AG04449 (cell line): ENCODE data around the gene NOTCH4.
A peak's percentile ranks its signal among the peaks of the same experiment; 100 is the strongest.

Source experiments
- CTCF ChIA-PET: fragments of 350-600 bp; formaldehyde crosslinking; extraction: SDS; loops from one replicate; lab custom pipeline; 2021; ENCODE audit warnings: antibody characterized with exemption; lab: Yijun Ruan, JAX
- POLR2A ChIA-PET: fragments of 400-600, 350-600 bp; formaldehyde crosslinking; extraction: SDS; loops from one replicate; lab custom pipeline; 2020; ENCODE audit warnings: antibody characterized with exemption, inconsistent platforms; lab: Yijun Ruan, JAX
- DNase-seq: peaks from one replicate; pipeline ENCODE4 v3.0.0-alpha.2; 2010; ENCODE audit warnings: low read depth, low spot score
- H3K4me3 ChIP-seq: 2 replicates; pipeline ENCODE4 v1.5.1; 2011; ENCODE audit warnings: low read depth, mild to moderate bottlenecking, control low read depth, low read length
- TF ChIP-seq, protein P1 (sequence below): IDR thresholded peaks from one replicate; pipeline ENCODE4 v1.5.1; 2011; ENCODE audit warnings: mild to moderate bottlenecking, moderate library complexity, low read length, control low read depth, inconsistent platforms; ENCODE audit not compliant: insufficient read depth; ENCODE audit errors: missing control alignments

Gene NOTCH4

DNA sequence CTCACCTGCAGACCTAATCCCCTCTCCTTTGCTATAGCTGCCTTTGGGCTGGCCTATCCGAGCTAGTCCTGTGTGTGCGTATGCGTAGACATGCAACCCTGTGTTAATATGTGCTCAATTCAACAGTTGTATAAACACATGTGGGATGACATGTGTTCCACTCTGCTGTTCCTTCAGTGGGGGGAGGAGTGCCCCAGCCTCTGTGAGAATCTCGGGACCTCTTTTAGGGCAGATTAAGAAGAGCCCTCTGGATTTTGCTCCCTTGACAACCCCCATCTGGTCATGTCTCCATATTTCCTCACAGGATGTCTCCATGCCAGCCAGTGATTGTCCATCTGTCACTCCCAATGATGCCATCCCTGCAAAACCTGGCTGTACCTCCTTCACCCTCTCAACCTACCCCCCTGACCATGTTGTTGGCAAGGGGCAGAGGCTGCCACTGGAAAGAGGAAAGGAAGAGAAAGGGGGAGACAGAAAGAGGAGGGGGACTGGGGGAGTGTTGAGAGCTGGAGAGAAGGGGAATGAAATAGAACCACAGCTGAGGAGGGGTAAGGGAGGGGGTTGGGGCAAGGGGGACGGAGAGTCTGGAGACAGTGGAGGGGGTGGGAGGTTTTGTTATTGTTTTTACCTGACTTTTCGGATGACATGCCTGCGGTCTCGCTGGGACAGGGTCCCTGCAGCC is 72.5 kb downstream of the NOTCH4 start:
- H3K4me3 ChIP-seq = peak overlapping the region; percentile 90
- no peak for DNase-seq
- ChIA-PET CTCF (interaction anchor here (0.6 to 2.9 kb wide), 5 partner anchors 18 to 37 kb away, joined by 3 to 27 read pairs (median 4); partner anchors contain the start of genes ATF6B and FKBPL), POLR2A (interaction anchor here (0.7 to 1.0 kb wide), 3 partner anchors 21 to 1124 kb away, joined by 3 to 4 read pairs (median 3); partner anchors contain the start of genes ATF6B and FKBPL)
- TF ChIP-seq, protein P1, sequence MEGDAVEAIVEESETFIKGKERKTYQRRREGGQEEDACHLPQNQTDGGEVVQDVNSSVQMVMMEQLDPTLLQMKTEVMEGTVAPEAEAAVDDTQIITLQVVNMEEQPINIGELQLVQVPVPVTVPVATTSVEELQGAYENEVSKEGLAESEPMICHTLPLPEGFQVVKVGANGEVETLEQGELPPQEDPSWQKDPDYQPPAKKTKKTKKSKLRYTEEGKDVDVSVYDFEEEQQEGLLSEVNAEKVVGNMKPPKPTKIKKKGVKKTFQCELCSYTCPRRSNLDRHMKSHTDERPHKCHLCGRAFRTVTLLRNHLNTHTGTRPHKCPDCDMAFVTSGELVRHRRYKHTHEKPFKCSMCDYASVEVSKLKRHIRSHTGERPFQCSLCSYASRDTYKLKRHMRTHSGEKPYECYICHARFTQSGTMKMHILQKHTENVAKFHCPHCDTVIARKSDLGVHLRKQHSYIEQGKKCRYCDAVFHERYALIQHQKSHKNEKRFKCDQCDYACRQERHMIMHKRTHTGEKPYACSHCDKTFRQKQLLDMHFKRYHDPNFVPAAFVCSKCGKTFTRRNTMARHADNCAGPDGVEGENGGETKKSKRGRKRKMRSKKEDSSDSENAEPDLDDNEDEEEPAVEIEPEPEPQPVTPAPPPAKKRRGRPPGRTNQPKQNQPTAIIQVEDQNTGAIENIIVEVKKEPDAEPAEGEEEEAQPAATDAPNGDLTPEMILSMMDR = no peak

DNA sequence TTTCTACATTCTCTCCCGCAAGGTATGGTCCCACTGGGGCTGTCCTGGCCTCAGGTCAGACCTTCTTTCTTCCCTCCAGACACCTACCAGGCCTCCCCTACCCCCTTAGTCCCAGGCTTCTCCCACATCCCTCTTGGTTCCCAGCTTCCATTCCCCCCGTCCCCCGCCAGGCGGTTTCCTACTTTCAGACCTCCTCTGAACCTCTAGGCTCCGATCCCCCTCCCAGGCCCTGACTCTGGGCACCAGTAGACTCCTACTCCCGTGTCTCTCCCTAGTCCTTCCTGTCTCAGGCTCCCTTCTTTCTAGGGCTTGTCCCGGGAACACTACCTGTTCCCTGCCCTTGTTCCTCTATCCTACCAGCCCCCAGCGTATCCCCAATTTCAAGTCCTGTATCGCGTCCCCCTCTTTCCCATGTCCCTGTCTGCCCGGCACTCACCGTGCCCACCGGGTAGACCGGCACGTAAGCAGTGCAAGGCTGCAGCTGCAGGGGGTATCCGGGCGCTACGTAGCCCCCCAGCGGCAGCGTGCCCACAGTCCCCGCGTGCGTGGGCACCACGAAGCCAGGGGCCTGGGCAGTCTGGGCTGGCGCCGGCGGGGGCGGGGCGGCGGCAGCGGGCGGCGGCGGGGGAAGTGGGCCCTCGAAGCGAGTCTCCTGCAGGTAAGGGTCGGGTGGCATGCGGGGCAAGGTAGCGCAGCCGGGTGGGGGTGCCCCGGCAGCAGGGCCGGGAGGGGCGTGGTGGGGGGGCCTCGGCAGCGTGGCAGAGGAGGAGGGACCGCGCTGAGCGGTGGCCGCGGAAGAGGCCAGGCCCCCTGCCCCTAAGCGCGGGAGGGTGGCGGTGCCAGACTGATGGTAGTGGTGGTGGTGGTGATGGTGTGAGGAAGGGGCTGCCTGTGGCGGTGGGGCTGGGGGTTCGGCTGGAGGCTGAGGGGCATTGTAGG is 73.7 kb downstream of the NOTCH4 start:
- CTCF ChIA-PET = no interaction called here
- no peak for DNase-seq
- peak overlapping the region; percentile 20; the same call in 1 of the 2 replicates for H3K4me3 ChIP-seq
- POLR2A ChIA-PET = interaction anchor here (0.9 kb wide), 1 partner anchor 1125 kb away, joined by 3 read pairs; no protein-coding TSS in a partner anchor
- TF ChIP-seq, protein P1 = no peak

DNA sequence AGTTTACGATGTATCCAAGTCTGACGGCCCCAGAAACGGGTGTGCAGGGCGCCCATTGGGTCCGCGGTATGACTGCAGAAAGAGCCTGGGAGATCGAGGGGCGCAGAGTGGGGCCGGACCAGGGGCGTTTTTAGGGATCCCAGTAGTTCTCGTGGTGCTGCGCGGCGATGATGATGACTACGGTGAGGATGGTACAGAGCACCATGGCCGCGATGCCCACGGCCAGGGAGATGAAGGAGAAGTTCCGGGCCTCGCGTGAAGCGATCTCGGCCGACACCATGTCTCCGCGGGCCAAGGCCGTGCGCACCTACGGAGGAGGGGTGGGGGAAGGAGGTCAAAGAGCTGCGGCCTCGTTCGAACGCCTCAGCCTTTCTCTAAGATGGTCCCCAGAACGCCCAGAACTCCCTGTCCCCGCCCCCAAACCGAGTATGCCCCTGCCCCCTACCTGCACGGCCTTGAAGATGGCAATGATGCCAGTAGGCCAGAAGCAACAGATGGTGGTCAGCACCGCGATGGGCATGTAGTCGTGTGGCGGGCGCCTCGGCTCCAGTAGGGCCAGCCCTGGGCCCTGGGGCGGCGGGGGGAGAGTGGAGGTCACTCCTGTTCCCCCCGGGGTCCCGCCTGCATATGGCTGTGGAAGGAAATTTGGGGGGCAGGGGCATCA is 74.6 kb downstream of the NOTCH4 start:
- no peak overlapping the region for H3K4me3 ChIP-seq
- ChIA-PET POLR2A (no interaction called here), CTCF (no interaction called here)
- no peak for DNase-seq
- TF ChIP-seq, protein P1 = no peak

DNA sequence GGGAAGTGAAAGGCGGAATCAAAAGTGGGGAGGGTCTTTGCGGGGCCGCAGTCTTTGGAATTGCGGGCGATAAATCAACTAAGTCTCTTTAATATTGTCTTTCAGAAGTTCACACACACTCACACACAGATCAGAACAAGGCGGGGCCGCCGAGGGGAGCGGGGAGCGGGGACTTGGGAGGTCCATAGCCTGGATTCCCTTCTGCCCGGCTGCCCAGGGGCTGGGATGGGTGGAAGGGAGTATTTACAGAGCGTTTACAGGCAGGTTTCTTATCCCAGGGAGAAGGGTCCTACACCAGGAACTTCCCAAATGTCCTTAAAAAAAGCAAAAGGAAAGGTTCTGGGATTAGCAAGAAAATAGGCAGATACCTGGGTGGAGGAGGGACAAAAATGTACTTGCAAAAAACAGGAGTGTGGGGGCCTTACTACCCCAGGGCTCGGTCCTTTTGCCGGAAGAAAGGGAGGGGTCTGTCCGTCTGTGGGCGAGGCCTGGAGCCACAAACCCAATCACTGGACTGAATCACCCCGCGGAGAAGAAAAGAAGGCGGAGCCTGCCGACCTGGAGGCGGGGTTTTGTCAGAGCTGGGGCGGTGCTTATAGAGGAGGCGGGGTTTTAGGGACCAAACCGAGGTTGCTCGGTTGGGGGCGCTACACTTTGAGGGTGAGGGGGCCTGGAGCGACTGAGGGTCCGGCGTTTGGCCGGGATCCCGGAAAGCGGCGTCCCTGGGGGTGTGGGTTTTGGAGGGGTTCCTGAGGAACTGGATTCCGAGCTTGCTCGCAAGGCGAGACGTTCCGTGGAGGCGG is 75.4 kb downstream of the NOTCH4 start:
- ChIA-PET POLR2A (no interaction called here), CTCF (interaction anchor here (0.8 kb wide), 1 partner anchor 47 kb away, joined by 4 read pairs; no protein-coding TSS in a partner anchor)
- TF ChIP-seq, protein P1 = no peak
- no peak for DNase-seq
- no peak overlapping the region for H3K4me3 ChIP-seq

DNA sequence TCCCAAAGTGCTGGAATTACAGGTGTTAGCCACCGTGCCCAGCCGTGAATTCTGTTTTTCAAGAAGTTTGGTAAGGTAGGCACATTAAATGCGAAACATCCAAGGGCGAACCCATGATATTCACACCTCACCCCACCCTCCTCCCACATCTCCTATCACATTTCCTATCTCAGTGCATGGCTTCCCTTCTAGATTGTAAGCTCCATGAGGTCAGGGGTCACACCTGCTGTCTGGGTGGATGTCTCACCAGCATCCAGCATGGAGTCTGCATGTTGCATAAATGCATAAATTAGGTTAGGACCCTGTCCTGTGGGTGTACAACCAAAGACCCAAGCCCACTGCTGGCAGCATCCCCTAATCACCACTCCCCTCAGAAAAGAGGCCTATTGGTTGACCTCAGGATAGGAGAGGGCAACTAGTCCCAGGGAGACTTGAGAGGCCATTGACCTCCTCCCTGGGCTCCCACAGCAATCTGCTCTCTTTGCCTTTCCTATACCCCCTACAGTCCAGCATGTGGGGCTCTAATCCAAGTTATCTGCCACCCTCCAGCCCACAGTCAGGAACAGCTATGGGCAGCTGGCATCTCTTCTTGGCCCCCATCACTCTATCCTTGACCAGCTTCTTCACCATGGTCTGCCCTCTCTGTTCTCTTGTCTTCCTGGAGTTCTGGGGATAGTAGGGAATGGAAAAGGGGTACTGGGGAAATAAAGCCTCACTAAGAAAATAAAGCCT is 76.3 kb downstream of the NOTCH4 start:
- POLR2A ChIA-PET = no interaction called here
- H3K4me3 ChIP-seq = no peak overlapping the region
- CTCF ChIA-PET = interaction anchor here (0.8 to 1.0 kb wide), 2 partner anchors 28 to 48 kb away, joined by 3 to 4 read pairs; no protein-coding TSS in a partner anchor
- DNase-seq = no peak
- TF ChIP-seq, protein P1 = no peak
